GM23338 (cell line): Measurements from ENCODE around the gene IL17RB.

Source experiments
- CREB1 ChIP-seq: fragments of 250-450 bp; sonication (Bioruptor Pico); IDR thresholded peaks from 2 replicates; pipeline ENCODE4 v1.5.0; 2020; ENCODE audit warnings: low read depth, mild to moderate bottlenecking, moderate library complexity
- CTCF ChIP-seq, 2 experiments: fragments of 200-600 bp in 1 of 2; sonication (generic) in 1 of 2; conservative IDR thresholded peaks; 2 replicates each; pipeline versions ENCODE4 v1.5.1 to v1.6.1; 2016 to 2017; ENCODE audit warnings: antibody characterized with exemption in 2 of 2, low read depth in 2 of 2, mild to moderate bottlenecking in 2 of 2, moderate library complexity in 1 of 2
- ETS1 ChIP-seq: IDR thresholded peaks from 2 replicates; pipeline ENCODE4 v1.6.1; 2016; ENCODE audit warnings: antibody characterized with exemption
- EZH2 ChIP-seq: fragments of 200-600 bp; sonication (generic); IDR thresholded peaks from one replicate; pipeline ENCODE4 v1.8.0; 2017; ENCODE audit warnings: antibody characterized with exemption, mild to moderate bottlenecking, low read depth; ENCODE audit not compliant: unreplicated experiment
- EZH2phosphoT487 ChIP-seq: fragments of 200-600 bp; sonication (generic); IDR thresholded peaks from one replicate; pipeline ENCODE4 v1.8.1; 2018; ENCODE audit warnings: antibody characterized with exemption; ENCODE audit not compliant: unreplicated experiment
- JUNB ChIP-seq: IDR thresholded peaks from one replicate; pipeline ENCODE4 v1.6.1; 2016; ENCODE audit warnings: antibody characterized with exemption; ENCODE audit not compliant: unreplicated experiment
- NANOG ChIP-seq: IDR thresholded peaks from 2 replicates; pipeline ENCODE4 v1.6.1; 2016; ENCODE audit warnings: antibody characterized with exemption, borderline replicate concordance
- POLR2AphosphoS5 ChIP-seq: IDR thresholded peaks from 2 replicates; pipeline ENCODE4 v1.6.1; 2016; ENCODE audit warnings: antibody characterized with exemption, low read depth
- REST ChIP-seq: IDR thresholded peaks from one replicate; pipeline ENCODE4 v1.6.1; 2018; ENCODE audit warnings: antibody characterized with exemption; ENCODE audit not compliant: unreplicated experiment
- STAT1 ChIP-seq: IDR thresholded peaks from one replicate; pipeline ENCODE4 v1.6.1; 2016; ENCODE audit warnings: antibody characterized with exemption; ENCODE audit not compliant: unreplicated experiment
- ZNF114 ChIP-seq: fragments of 250-450 bp; sonication (Bioruptor Pico); IDR thresholded peaks from 2 replicates; pipeline ENCODE4 v1.5.0; 2020; ENCODE audit warnings: mild to moderate bottlenecking, moderate library complexity
- ZNF331 ChIP-seq: fragments of 250-450 bp; sonication (Bioruptor Pico); IDR thresholded peaks from 2 replicates; pipeline ENCODE4 v1.5.0; 2020; ENCODE audit warnings: low read depth, mild to moderate bottlenecking, moderate library complexity

DNA sequence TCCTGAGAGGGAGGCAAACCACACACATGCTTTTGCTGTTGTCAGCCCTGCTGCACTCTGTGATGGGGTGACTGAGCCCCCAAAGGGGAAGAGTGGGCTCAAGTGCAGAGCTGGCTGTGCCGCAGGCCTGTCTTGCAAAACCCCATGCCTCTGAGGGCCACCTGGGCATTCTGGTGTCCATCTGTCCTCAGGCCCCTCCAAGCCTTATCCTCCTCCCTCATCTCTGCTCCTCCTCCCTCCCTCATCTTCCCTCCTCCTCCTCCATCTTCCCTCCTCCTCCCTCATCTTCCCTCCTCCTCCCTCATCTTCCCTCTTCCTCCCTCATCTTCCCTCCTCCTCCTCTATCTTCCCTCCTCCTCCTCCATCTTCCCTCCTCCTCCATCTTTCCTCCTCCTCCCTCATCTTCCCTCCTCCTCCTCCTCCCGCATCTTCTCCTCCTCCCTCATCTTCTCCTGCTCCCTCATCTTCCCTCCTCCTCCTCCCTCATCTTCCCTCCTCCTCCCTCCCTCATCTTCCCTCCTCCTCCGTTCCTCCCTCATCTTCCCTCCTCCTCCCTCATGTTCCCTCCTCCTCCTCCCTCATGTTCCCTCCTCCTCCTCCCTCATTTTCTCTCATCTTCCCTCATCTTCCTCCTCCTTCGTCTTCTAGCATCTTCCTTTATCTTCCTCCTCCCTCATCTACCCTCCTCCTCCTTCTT is 40.8 kb upstream of the IL17RB start:
- no peak for TF ChIP-seq JUNB
- no peak for TF ChIP-seq CTCF (conservative IDR thresholded peaks at IDR 0.05; ENCODE audit: low read depth in 2 of 2)
- TF ChIP-seq STAT1, result no peak
- no peak for TF ChIP-seq POLR2AphosphoS5
- no peak for TF ChIP-seq EZH2phosphoT487
- TF ChIP-seq ZNF331 (CRISPR knock-in tag), result no peak
- no peak for TF ChIP-seq ZNF114
- no peak for TF ChIP-seq CREB1 (CRISPR knock-in tag)
- no peak for TF ChIP-seq ETS1
- no peak for TF ChIP-seq REST
- TF ChIP-seq EZH2, result no peak
- no peak for TF ChIP-seq NANOG
